ENCODE data around the gene BRINP2. TPM values are rescaled to one million over a fixed set of nuclear protein-coding genes. Genes with fewer than 3 reads are reported as not detected.

Gene BRINP2
- total and polyA plus RNA-seq, 9 donors, result 0.02 to 0.70 (median 0.16) TPM; not detected in 3

DNA sequence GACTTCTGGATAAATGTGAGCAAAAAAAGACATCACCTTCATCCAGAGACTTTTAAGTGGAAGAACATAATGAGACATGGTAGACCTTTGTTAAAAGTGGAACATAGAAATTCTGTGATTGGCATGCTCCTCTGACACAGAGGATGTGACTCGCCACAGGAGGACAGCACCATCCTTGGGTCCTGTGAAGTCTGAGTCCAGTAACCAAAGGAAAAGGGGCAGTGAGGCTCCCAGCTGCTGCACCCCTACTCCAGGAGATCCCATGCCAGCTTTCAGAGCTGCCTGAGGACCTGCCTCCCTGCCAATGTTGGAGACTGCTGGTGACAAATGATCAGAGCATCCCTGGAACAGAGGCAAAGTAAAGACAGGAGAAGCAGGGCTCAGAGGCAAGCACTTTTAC is 136.2 kb downstream of the BRINP2 start:
- Histone ChIP-seq H3K9me3 (no peaks in the 10 kb centered on the region), H3K27ac (no peak overlapping the region), H3K36me3 (no peaks in the 10 kb centered on the region), H3K27me3 (no peaks in the 10 kb centered on the region), H3K4me3 (no peak overlapping the region), H3K4me1 (ENCODE audit: insufficient read depth) (no peaks in the 10 kb centered on the region)
- 90 to 95% (median 94%) methylated on average over 1 of the region's 1 CpG for WGBS, 3 donors
- DNase-seq, result no peak
- no peak for TF ChIP-seq EP300 (IDR thresholded peaks at IDR 0.05)
- TF ChIP-seq, protein P1, sequence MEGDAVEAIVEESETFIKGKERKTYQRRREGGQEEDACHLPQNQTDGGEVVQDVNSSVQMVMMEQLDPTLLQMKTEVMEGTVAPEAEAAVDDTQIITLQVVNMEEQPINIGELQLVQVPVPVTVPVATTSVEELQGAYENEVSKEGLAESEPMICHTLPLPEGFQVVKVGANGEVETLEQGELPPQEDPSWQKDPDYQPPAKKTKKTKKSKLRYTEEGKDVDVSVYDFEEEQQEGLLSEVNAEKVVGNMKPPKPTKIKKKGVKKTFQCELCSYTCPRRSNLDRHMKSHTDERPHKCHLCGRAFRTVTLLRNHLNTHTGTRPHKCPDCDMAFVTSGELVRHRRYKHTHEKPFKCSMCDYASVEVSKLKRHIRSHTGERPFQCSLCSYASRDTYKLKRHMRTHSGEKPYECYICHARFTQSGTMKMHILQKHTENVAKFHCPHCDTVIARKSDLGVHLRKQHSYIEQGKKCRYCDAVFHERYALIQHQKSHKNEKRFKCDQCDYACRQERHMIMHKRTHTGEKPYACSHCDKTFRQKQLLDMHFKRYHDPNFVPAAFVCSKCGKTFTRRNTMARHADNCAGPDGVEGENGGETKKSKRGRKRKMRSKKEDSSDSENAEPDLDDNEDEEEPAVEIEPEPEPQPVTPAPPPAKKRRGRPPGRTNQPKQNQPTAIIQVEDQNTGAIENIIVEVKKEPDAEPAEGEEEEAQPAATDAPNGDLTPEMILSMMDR (IDR thresholded peaks at IDR 0.05), result no peak
- TF ChIP-seq POLR2A (IDR thresholded peaks at IDR 0.05), result no peak
- intact Hi-C loops (cut with DNase I), result no loop called here

- H3K27me3 ChIP-seq, result no peaks in the 10 kb centered on the region
- no peaks in the 10 kb centered on the region for H3K4me1 ChIP-seq (ENCODE audit: insufficient read depth)
- no peaks in the 10 kb centered on the region for H3K36me3 ChIP-seq
- no peaks in the 10 kb centered on the region for H3K9me3 ChIP-seq
- intact Hi-C loops (cut with DNase I), result no loop called here
- no peak for DNase-seq
- no peak overlapping the region for H3K4me3 ChIP-seq
- TF ChIP-seq EP300 (IDR thresholded peaks at IDR 0.05), result no peak
- no peak for TF ChIP-seq POLR2A (IDR thresholded peaks at IDR 0.05)
- TF ChIP-seq, protein P1 (IDR thresholded peaks at IDR 0.05), result no peak
- H3K27ac ChIP-seq, result no peak overlapping the region
Measured at GRCh38 chr1:177307771-177308170, 137.0 kb downstream of the BRINP2 start.

DNA sequence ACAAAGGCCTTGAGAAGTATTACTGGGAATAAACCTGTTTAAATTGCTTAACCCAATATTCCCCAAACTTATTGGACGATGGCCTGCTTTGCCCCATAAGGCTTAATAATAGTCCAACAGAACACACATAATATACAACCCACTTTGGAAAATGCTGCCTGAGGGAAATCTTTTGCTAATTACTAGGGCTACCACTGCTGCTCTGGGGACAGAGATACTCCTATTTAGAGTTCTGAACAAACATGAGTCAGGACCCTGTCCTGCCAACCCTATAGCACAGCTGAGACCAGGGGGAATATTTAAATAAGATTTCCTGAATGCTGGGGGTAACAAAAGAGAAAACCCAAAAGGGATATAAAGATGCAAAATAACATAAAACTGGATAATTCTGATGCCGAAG is 139.1 kb downstream of the BRINP2 start:
- Histone ChIP-seq H3K9me3 (no peaks in the 10 kb centered on the region), H3K27me3 (no peaks in the 10 kb centered on the region), H3K4me1 (ENCODE audit: insufficient read depth) (no peaks in the 10 kb centered on the region), H3K36me3 (no peaks in the 10 kb centered on the region), H3K27ac (no peak overlapping the region), H3K4me3 (no peak overlapping the region)
- TF ChIP-seq POLR2A (IDR thresholded peaks at IDR 0.05), result no peak
- intact Hi-C loops (cut with DNase I), result no loop called here
- DNase-seq, result no peak
- WGBS, 3 donors, result 42 to 69% (median 68%) methylated on average over 2 of the region's 2 CpGs

- Histone ChIP-seq H3K36me3 (no peaks in the 10 kb centered on the region), H3K27ac (no peak overlapping the region), H3K9me3 (no peaks in the 10 kb centered on the region), H3K4me3 (no peak overlapping the region), H3K4me1 (ENCODE audit: insufficient read depth) (no peaks in the 10 kb centered on the region), H3K27me3 (no peaks in the 10 kb centered on the region)
- WGBS, 3 donors, result 88 to 98% (median 92%) methylated on average over 1 of the region's 1 CpG
- TF ChIP-seq EP300 (IDR thresholded peaks at IDR 0.05), result no peak
- no peak for TF ChIP-seq POLR2A (IDR thresholded peaks at IDR 0.05)
- TF ChIP-seq, protein P1 (IDR thresholded peaks at IDR 0.05), result no peak
- no peak for DNase-seq
- intact Hi-C loops (cut with DNase I), result no loop called here
Measured at GRCh38 chr1:177310326-177310725, 139.6 kb downstream of the BRINP2 start.

DNA sequence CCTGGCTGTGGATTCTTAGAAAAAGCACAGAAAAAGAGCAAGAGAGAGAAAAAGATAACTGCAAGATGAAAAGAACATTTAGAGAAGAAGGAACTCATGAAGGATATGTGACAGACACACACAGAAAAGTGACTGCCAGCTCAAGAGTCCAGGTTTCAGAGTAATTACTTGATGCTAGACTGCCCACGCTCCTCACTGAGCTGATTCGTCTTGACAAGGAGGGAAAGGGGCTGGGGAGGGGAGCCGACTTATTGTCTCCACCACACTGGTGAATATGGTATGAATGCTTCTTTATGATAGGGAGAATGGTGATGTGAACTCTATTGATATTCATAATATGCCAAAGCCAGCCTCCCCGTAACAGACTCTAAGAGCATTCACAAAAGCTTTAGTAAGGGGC is 140.4 kb downstream of the BRINP2 start:
- TF ChIP-seq EP300 (IDR thresholded peaks at IDR 0.05) (no peak), POLR2A (IDR thresholded peaks at IDR 0.05) (no peak)
- TF ChIP-seq, protein P1 (IDR thresholded peaks at IDR 0.05), result no peak
- Histone ChIP-seq H3K9me3 (no peaks in the 10 kb centered on the region), H3K27me3 (no peaks in the 10 kb centered on the region), H3K4me1 (ENCODE audit: insufficient read depth) (no peaks in the 10 kb centered on the region), H3K27ac (no peak overlapping the region), H3K4me3 (no peak overlapping the region), H3K36me3 (no peaks in the 10 kb centered on the region)
- intact Hi-C loops (cut with DNase I), result no loop called here
- DNase-seq, result no peak
- WGBS, 3 donors, result 61 to 76% (median 71%) methylated on average over 4 of the region's 4 CpGs
